GM19463 (cell line): ENCODE measurements around the gene FLII.

ENCODE experiments used
- ATAC-seq: cut with Tn5 transposase; IDR thresholded peaks from one replicate; pipeline ENCODE4 v1.9.1; 2021; ENCODE audit warnings: mild to moderate bottlenecking, moderate library complexity; ENCODE audit not compliant: unreplicated experiment

The FLII gene

GRCh38 chr17:18260332-18261145 lies 2.0 kb upstream of the FLII start, which contains the start of gene MIEF2:
Gene MIEF2 (plus strand): TSS chr17:18260662. CDS start chr17:18262721, 2,059 bp downstream.
- ATAC-seq: peak; percentile 73

GRCh38 chr17:18259621-18260331 lies 1.2 kb upstream of the FLII start:
- no peak for ATAC-seq

GRCh38 chr17:18257982-18258355 lies 569 bp downstream of the FLII start:
- ATAC-seq: peak; percentile 25

GRCh38 chr17:18257268-18257981 lies 1.1 kb downstream of the FLII start:
- peak; percentile 5 for ATAC-seq

DNA sequence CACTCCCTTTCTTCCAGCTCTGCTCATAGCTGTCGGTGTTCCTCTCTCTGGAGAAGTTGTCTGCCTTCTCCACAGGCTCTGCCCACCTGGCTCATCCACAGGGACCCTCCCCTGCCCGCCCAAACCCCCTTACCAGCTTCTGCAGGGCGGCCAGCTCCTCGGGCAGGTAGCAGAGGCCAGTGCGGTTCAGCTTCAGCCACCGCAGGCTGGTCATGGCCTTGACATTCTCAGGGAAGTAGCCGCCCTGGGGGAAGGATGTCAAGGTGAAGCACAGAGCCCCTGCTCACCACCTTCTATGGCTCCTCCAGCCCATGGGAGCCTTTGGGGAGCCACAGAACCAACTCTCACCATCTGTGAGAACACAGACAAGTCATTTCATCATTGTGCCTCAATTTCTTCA lies 1.8 kb downstream of the FLII start:
- no peak for ATAC-seq

DNA sequence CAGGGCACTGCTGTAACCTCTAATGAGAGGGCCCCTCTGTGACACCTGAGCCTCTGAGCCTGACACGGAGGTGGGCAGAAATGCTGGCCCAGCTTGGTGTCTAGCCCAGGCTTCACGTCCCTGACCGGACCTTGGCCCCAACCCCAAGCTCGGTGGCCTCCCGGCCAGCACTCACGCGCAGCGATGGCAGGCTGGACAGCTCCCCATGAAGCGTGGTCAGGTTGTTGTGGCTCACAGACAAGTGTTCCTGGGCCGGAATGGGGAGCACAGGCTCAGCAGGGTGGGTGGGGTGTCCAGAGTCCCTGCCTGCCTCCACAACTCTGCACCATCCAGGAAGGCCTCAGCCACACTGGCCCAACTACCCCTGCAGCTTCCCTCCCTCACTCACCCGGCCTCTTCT lies 2.2 kb downstream of the FLII start:
- no peak for ATAC-seq

DNA sequence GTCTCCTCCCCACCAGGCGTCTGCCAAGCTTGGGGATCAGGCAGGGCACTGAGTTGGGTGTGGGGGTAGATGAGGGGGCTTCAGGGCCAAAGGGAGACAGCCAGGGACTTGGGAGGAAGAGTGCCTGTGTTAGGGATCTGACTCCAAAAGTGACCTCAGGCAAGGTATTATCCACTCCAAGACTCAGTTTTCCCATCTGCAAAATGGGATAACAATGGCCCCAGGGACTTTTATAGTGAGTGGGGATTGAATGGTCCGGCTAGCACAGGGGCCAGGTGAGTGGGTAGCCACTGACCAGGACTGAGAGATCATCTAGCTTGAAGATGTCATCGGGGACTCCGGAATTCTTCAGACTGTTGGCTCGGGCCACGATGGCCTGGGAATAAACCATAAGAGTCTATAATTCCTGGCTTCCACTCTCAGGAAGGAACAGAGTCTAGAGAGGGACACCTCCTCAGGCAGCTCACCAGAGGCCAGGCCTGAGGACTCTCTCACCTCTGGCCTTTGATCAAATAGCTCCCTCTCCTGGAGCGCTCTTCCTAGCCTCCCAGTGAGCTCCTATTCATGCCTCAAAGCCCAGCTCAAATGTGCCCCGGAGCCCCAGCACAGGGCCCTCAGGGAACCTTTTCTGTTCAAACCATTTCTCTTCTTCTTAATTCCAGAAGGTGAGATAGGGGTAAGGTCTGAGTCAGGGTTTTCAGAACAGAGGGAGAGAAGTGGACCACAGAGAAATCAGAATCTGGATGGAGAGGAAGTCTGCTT lies 3.5 kb downstream of the FLII start:
- no peak for ATAC-seq

GRCh38 chr17:18253947-18254821 lies 4.4 kb downstream of the FLII start:
- ATAC-seq: no peak

- no peak for ATAC-seq
These were observed 5.2 kb downstream of the FLII start for GRCh38 chr17:18253187-18253884.

GRCh38 chr17:18252160-18252559 lies 6.4 kb downstream of the FLII start:
- ATAC-seq: no peak

GRCh38 chr17:18251204-18251603 lies 7.3 kb downstream of the FLII start:
- ATAC-seq: no peak

DNA sequence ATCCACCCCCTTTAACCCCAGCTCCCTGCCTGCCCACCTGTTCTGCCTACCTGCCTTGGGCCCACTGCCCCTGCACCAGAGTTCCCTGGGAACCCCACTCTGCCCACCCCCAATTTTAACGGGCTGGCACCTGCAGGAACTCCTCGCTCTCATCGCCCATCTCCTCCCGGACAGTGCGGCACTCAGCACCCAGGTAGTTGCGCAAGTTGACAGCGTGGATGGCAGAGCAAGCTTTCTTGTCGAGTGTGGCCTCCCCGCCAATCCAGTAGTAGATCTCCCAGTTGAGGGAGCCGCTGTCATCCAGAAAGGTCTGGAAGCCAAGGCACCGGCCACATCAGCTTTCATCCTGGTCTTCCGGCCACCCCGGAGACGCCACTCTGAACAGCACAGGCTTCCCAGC lies 7.8 kb downstream of the FLII start:
- no peak for ATAC-seq

- no peak for ATAC-seq
These were observed 8.3 kb downstream of the FLII start for GRCh38 chr17:18250259-18250658.

GRCh38 chr17:18248811-18249210 lies 9.7 kb downstream of the FLII start:
- no peak for ATAC-seq

DNA sequence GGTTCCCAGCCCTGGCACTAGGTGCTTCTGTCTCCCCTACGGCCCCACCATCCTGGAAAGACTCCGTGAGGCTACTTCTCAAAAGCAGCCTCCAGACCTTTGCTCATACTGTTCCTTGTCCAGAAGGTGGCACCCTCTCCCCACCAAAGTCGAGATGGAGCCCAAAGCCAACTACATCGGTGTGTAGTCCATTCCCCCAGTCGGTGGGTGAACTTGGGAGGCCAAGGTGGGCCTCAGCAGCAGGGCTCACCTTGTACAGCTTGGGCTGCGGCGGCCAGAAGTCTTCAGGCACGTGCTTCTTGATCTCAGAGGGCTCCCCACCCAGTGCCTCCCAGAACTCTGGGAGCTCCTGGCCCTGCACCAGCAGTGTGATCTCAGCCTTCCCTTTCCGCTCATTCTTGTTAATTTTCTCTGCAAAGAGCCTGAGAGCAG lies 10.2 kb downstream of the FLII start:
- ATAC-seq: no peak

DNA sequence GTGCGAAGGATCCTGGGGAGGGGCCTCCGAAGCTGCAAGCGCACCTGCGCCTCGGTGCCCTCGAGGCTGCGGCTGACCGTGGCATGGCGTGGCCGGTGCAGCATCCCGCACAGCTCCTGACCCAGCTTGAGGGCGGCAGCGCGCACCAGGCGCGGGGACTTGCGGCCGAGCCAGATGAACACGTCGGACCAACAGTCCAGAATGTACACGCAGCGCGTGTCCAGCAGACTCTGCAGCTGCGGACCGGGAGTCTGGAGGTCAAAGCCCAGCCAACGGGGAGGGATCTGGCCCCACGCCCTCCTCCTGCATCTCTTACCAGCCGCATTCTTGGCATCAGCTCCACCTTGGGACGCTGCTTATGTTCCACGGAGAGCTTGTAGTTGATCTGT lies 10.9 kb downstream of the FLII start:
- no peak for ATAC-seq

DNA sequence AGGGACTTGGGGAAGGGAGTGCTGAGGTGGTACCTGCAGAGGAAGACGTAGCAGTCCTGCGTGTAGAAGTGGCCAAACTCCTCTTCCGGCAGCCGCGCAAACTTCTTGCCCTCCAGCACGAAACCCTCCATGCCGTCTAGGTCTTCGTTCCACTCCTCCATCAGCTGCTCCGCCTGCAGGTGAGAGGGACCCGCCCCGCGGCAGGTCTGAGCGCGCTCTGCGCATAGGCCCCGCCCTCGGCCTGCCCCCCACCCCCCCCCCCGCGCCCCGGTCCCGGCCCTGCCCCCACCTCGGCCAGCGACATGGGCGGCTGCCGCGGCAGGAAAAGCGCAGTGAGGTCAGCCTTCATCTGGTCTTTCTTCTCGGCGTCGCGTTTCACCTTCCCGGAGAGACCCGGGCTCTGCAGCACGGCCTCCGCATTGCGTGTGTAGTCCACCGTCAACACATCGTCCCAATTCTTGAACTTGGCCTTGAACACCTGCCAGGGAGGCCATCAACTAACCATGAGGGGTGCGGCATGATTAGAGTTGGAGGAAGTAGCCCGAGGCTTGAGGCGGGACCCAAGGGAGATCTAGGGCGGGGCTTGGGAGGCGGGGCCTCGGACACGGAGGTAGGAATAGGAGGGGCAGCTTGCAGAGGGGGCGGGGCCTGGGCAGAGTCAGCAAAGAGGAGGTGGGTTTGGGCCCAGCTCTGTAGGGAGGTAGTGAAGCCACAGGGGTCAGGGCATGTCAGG lies 11.5 kb downstream of the FLII start:
- no peak for ATAC-seq

DNA sequence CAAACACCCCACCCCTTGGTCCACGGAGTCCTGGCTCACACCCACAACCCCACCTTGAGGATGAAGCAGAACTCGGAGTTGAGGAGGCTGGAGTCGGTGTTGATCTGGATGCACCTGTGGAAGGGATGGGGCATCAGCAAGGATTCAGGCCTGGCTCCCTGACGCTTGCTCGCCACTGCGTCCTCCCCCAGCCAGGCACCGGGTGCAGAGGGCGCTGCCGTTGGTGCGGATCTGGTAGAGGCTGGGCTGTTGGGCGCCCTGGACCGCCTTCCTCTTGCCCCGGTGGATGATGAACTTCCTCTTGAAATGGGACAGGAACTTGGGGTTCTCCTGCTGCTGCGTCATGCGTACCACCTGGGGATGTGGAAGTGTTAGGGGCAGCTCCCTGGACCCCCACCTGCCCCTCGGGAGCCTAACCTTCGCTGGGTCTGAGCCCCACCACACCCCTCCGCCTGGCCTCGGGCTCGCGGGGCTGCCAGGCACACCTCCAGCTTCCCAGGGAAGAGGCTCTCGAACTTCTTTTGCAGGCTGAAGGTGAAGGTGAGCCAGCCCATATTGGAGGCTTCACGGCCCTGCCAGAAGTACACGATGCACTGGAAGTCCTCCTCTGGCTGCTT lies 12.3 kb downstream of the FLII start:
- ATAC-seq: no peak
